NT2/D1 (cell line): Measurements from ENCODE around the gene LPAR1.

ENCODE experiments used
- SUZ12 ChIP-seq: IDR thresholded peaks from 2 replicates; pipeline ENCODE4 v1.6.1; 2011; ENCODE audit not compliant: insufficient read length, insufficient read depth; ENCODE audit errors: extremely low read depth
- ZNF274 ChIP-seq: IDR thresholded peaks from 2 replicates; pipeline ENCODE4 v1.6.1; 2011; ENCODE audit warnings: mild to moderate bottlenecking, low read depth, low read length

- TF ChIP-seq SUZ12, result no peak
- TF ChIP-seq ZNF274, result no peak
Observed at GRCh38 chr9:110933350-110934001, 104.8 kb downstream of the LPAR1 start.
